Activated naive CD8-positive, alpha-beta T cell treated with anti-CD3 and anti-CD28 coated beads, Interleukin-2, amount 50 U/mL, for 24 hours (primary cell): ENCODE results near the gene PLD1.
"Not testable (repeated sequence)": the region's sequence is repeated elsewhere in the genome, so short reads cannot be mapped to it uniquely, and the experiment has no call there.

Experiments
- ATAC-seq: fragments of 150-1000 bp; cut with Tn5 transposase; one replicate; pipeline ENCODE4 v1.10.0; 2021
- DNase-seq: peaks from one replicate; pipeline ENCODE4 v3.0.0; 2021
- H3K27ac Mint-ChIP-seq: one replicate; pipeline ENCODE4 v1.8.0; 2021; ENCODE audit warnings: mild to moderate bottlenecking, mixed read lengths
- H3K27me3 Mint-ChIP-seq: one replicate; pipeline ENCODE4 v1.8.0; 2021; ENCODE audit warnings: mixed read lengths
- H3K36me3 Mint-ChIP-seq: one replicate; pipeline ENCODE4 v1.8.0; 2021; ENCODE audit warnings: low read depth, mixed read lengths
- H3K4me1 Mint-ChIP-seq: one replicate; pipeline ENCODE4 v1.8.0; 2021; ENCODE audit warnings: mixed read lengths
- H3K4me3 Mint-ChIP-seq: one replicate; pipeline ENCODE4 v1.8.0; 2021; ENCODE audit warnings: mild to moderate bottlenecking, moderate library complexity, mixed read lengths
- H3K9me3 Mint-ChIP-seq: one replicate; pipeline ENCODE4 v1.8.0; 2021; ENCODE audit warnings: mixed read lengths

The PLD1 gene

GRCh38 chr3:171644681-171645080 lies 165.6 kb downstream of the PLD1 start:
- Mint-ChIP-seq H3K27ac (no peak overlapping the region), H3K36me3 (no peaks in the 10 kb centered on the region), H3K4me3 (no peak overlapping the region), H3K4me1 (no peaks in the 10 kb centered on the region), H3K27me3 (peaks cover 2% of the 10 kb centered on the region), H3K9me3 (no peaks in the 10 kb centered on the region)
- no peak for ATAC-seq
- no peak for DNase-seq

- ATAC-seq (no peak), DNase-seq (no peak)
- Mint-ChIP-seq H3K4me1 (no peaks in the 10 kb centered on the region), H3K9me3 (no peaks in the 10 kb centered on the region), H3K27me3 (peaks cover 2% of the 10 kb centered on the region), H3K27ac (no peak overlapping the region), H3K36me3 (no peaks in the 10 kb centered on the region), H3K4me3 (no peak overlapping the region)
Measured at GRCh38 chr3:171643681-171644080, 166.6 kb downstream of the PLD1 start.

- DNase-seq (no peak), ATAC-seq (no peak)
- H3K4me3 Mint-ChIP-seq, result no peak overlapping the region
- no peak overlapping the region for H3K27ac Mint-ChIP-seq
- no peaks in the 10 kb centered on the region for H3K4me1 Mint-ChIP-seq
- H3K27me3 Mint-ChIP-seq, result peaks cover 2% of the 10 kb centered on the region
- H3K9me3 Mint-ChIP-seq, result no peaks in the 10 kb centered on the region
- no peaks in the 10 kb centered on the region for H3K36me3 Mint-ChIP-seq
Measured at GRCh38 chr3:171643033-171643432, 167.2 kb downstream of the PLD1 start.

- no peaks in the 10 kb centered on the region for H3K4me1 Mint-ChIP-seq
- no peak for ATAC-seq
- H3K36me3 Mint-ChIP-seq, result no peaks in the 10 kb centered on the region
- H3K9me3 Mint-ChIP-seq, result no peaks in the 10 kb centered on the region
- H3K27me3 Mint-ChIP-seq, result peaks cover 2% of the 10 kb centered on the region
- no peak overlapping the region for H3K4me3 Mint-ChIP-seq
- DNase-seq, result no peak
- H3K27ac Mint-ChIP-seq, result no peak overlapping the region
Measured at GRCh38 chr3:171640520-171641412, 169.5 kb downstream of the PLD1 start.

GRCh38 chr3:171636666-171637065 lies 173.6 kb downstream of the PLD1 start:
- Mint-ChIP-seq H3K4me3 (no peak overlapping the region), H3K9me3 (no peaks in the 10 kb centered on the region), H3K27ac (no peak overlapping the region), H3K36me3 (no peaks in the 10 kb centered on the region), H3K27me3 (peaks cover 2% of the 10 kb centered on the region), H3K4me1 (no peaks in the 10 kb centered on the region)
- DNase-seq (no peak), ATAC-seq (no peak)

- H3K4me1 Mint-ChIP-seq, result no peaks in the 10 kb centered on the region
- H3K27ac Mint-ChIP-seq, result no peak overlapping the region
- ATAC-seq (no peak), DNase-seq (no peak)
- no peaks in the 10 kb centered on the region for H3K9me3 Mint-ChIP-seq
- no peaks in the 10 kb centered on the region for H3K36me3 Mint-ChIP-seq
- no peak overlapping the region for H3K4me3 Mint-ChIP-seq
- H3K27me3 Mint-ChIP-seq, result no peaks in the 10 kb centered on the region
Measured at GRCh38 chr3:171632766-171633165, 177.5 kb downstream of the PLD1 start.

- DNase-seq, H3K4me3 Mint-ChIP-seq, H3K27me3 Mint-ChIP-seq, H3K4me1 Mint-ChIP-seq, ATAC-seq, H3K9me3 Mint-ChIP-seq, H3K36me3 Mint-ChIP-seq, H3K27ac Mint-ChIP-seq: not testable (repeated sequence)
Measured at GRCh38 chr3:171626799-171627198, 183.5 kb downstream of the PLD1 start.

- Mint-ChIP-seq H3K4me1 (no peaks in the 10 kb centered on the region), H3K27me3 (peaks cover 4% of the 10 kb centered on the region), H3K4me3 (no peak overlapping the region), H3K27ac (no peak overlapping the region), H3K9me3 (peaks cover 5% of the 10 kb centered on the region), H3K36me3 (no peaks in the 10 kb centered on the region)
- DNase-seq, result no peak
- no peak for ATAC-seq
Measured at GRCh38 chr3:171622126-171622525, 188.2 kb downstream of the PLD1 start.

GRCh38 chr3:171620825-171621434 lies 189.4 kb downstream of the PLD1 start:
- ATAC-seq (no peak), DNase-seq (no peak)
- peaks cover 6% of the 10 kb centered on the region for H3K27me3 Mint-ChIP-seq
- H3K27ac Mint-ChIP-seq, result no peak overlapping the region
- peaks cover 5% of the 10 kb centered on the region for H3K9me3 Mint-ChIP-seq
- no peaks in the 10 kb centered on the region for H3K4me1 Mint-ChIP-seq
- H3K4me3 Mint-ChIP-seq, result no peak overlapping the region
- no peaks in the 10 kb centered on the region for H3K36me3 Mint-ChIP-seq

- no peak for ATAC-seq
- H3K4me1 Mint-ChIP-seq, result no peaks in the 10 kb centered on the region
- DNase-seq, result no peak
- peaks cover 4% of the 10 kb centered on the region for H3K27me3 Mint-ChIP-seq
- H3K36me3 Mint-ChIP-seq, result no peaks in the 10 kb centered on the region
- no peaks in the 10 kb centered on the region for H3K9me3 Mint-ChIP-seq
- no peak overlapping the region for H3K27ac Mint-ChIP-seq
- no peak overlapping the region for H3K4me3 Mint-ChIP-seq
Measured at GRCh38 chr3:171616798-171617197, 193.5 kb downstream of the PLD1 start.

GRCh38 chr3:171615686-171616085 lies 194.6 kb downstream of the PLD1 start:
- H3K36me3 Mint-ChIP-seq, result no peaks in the 10 kb centered on the region
- no peak overlapping the region for H3K4me3 Mint-ChIP-seq
- no peaks in the 10 kb centered on the region for H3K9me3 Mint-ChIP-seq
- ATAC-seq (no peak), DNase-seq (no peak)
- H3K4me1 Mint-ChIP-seq, result no peaks in the 10 kb centered on the region
- H3K27ac Mint-ChIP-seq, result no peak overlapping the region
- H3K27me3 Mint-ChIP-seq, result peaks cover 4% of the 10 kb centered on the region

- no peak overlapping the region for H3K4me3 Mint-ChIP-seq
- ATAC-seq, result no peak
- H3K36me3 Mint-ChIP-seq, result no peaks in the 10 kb centered on the region
- H3K9me3 Mint-ChIP-seq, result no peaks in the 10 kb centered on the region
- no peak overlapping the region for H3K27ac Mint-ChIP-seq
- H3K4me1 Mint-ChIP-seq, result no peaks in the 10 kb centered on the region
- peaks cover 4% of the 10 kb centered on the region for H3K27me3 Mint-ChIP-seq
- no peak for DNase-seq
Measured at GRCh38 chr3:171615281-171615680, 195.0 kb downstream of the PLD1 start.

GRCh38 chr3:171614318-171614921 lies 195.9 kb downstream of the PLD1 start:
- no peaks in the 10 kb centered on the region for H3K9me3 Mint-ChIP-seq
- DNase-seq (peak; percentile 10), ATAC-seq (no peak)
- no peak overlapping the region for H3K4me3 Mint-ChIP-seq
- no peaks in the 10 kb centered on the region for H3K36me3 Mint-ChIP-seq
- H3K27me3 Mint-ChIP-seq, result peaks cover 4% of the 10 kb centered on the region
- H3K27ac Mint-ChIP-seq, result no peak overlapping the region
- H3K4me1 Mint-ChIP-seq, result no peaks in the 10 kb centered on the region

GRCh38 chr3:171607452-171607851 lies 202.8 kb downstream of the PLD1 start:
- H3K4me3 Mint-ChIP-seq, result no peak overlapping the region
- ATAC-seq (no peak), DNase-seq (no peak)
- H3K9me3 Mint-ChIP-seq, result no peaks in the 10 kb centered on the region
- no peaks in the 10 kb centered on the region for H3K4me1 Mint-ChIP-seq
- no peak overlapping the region for H3K27ac Mint-ChIP-seq
- no peaks in the 10 kb centered on the region for H3K27me3 Mint-ChIP-seq
- no peaks in the 10 kb centered on the region for H3K36me3 Mint-ChIP-seq

- ATAC-seq, result no peak
- no peak overlapping the region for H3K27ac Mint-ChIP-seq
- no peak overlapping the region for H3K4me3 Mint-ChIP-seq
- no peaks in the 10 kb centered on the region for H3K27me3 Mint-ChIP-seq
- DNase-seq, result no peak
- no peaks in the 10 kb centered on the region for H3K9me3 Mint-ChIP-seq
- no peaks in the 10 kb centered on the region for H3K36me3 Mint-ChIP-seq
- H3K4me1 Mint-ChIP-seq, result no peaks in the 10 kb centered on the region
Measured at GRCh38 chr3:171606151-171606751, 204.0 kb downstream of the PLD1 start.
